B cell (primary cell): ENCODE measurements around the gene THAP4.

Experiments used
- EZH2 ChIP-seq: IDR thresholded peaks from 2 replicates; pipeline ENCODE4 v1.6.1; 2012; ENCODE audit warnings: borderline replicate concordance, low read depth, mild to moderate bottlenecking, moderate library complexity, low read length; ENCODE audit not compliant: insufficient read depth, poor library complexity, severe bottlenecking
- TF ChIP-seq, protein P1 (sequence below): fragments of 200-600 bp; IDR thresholded peaks from one replicate; pipeline ENCODE4 v1.8.0; 2022; ENCODE audit warnings: antibody characterized with exemption, mild to moderate bottlenecking

GRCh38 chr2:241561832-241562231 is 75.1 kb downstream of the THAP4 start:
- TF ChIP-seq, protein P1, sequence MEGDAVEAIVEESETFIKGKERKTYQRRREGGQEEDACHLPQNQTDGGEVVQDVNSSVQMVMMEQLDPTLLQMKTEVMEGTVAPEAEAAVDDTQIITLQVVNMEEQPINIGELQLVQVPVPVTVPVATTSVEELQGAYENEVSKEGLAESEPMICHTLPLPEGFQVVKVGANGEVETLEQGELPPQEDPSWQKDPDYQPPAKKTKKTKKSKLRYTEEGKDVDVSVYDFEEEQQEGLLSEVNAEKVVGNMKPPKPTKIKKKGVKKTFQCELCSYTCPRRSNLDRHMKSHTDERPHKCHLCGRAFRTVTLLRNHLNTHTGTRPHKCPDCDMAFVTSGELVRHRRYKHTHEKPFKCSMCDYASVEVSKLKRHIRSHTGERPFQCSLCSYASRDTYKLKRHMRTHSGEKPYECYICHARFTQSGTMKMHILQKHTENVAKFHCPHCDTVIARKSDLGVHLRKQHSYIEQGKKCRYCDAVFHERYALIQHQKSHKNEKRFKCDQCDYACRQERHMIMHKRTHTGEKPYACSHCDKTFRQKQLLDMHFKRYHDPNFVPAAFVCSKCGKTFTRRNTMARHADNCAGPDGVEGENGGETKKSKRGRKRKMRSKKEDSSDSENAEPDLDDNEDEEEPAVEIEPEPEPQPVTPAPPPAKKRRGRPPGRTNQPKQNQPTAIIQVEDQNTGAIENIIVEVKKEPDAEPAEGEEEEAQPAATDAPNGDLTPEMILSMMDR: no peak
- no peak for TF ChIP-seq EZH2
